Bone marrow (tissue), 2 donors: ENCODE measurements around the gene ACVR1B.

ENCODE experiments used
- DNase-seq, 2 donors: peaks; one replicate each; lab custom pipeline; 2025; lab: John Stamatoyannopoulos, UW

Gene ACVR1B

DNA sequence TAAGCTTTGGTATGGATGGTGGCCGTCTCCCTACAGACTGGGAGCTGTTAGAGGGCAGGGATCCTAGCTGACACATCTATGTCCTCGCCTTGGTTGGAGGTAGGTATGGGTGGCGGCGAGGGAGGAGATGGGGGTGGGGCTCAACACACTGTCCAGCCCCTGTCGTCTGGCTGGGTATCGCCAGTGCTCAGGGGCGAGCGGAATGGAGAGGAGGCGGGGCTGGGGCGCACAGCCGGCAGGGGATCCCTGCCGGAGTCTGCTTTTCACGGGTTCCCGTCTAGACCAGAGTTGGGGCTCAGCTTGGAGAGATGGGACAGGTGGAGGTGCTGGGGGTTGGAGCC is 71.3 kb downstream of the ACVR1B start:
- peak in 1 of 2 donors; percentile 53 for DNase-seq

DNA sequence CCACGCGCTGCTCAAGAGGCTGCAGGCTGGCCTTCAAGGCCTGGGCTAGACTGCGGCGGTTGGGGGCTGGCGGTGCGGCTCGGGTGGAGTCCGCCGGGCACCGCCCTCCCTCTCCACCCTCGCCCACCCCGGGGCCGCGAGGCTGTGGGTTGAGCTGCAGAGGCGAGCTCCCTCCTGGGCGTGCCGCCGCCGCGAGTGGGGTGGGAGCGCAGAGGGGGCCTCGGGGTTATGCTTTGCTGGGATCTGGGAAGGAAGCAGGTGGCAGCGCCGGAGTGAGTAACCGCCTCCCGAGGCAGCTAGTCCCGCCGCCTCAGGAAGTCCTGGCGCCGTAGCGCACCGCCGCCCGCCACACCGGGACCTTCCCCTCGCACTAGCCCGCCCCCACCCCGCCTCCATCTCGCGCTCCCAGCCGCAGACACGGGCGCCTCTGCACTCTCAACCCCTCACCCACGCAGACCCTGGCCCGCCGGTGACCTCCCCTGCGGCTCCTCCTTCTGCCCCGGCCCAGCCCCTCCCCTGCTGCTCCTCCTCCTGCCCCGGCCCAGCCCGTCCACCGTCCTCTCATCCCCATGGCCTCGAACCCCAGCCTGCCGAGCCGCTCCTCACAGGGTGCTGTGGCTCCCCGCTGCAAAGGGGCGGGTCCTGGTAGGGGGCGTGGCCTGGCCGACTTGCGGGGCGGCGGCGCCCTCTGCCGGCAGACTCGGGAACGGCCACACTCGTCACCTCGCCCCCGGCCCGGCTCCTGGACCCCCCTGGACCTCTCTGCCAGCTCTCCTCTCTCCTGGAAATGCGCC is 71.9 kb downstream of the ACVR1B start:
- peak; percentile 73 to 79 for DNase-seq

DNA sequence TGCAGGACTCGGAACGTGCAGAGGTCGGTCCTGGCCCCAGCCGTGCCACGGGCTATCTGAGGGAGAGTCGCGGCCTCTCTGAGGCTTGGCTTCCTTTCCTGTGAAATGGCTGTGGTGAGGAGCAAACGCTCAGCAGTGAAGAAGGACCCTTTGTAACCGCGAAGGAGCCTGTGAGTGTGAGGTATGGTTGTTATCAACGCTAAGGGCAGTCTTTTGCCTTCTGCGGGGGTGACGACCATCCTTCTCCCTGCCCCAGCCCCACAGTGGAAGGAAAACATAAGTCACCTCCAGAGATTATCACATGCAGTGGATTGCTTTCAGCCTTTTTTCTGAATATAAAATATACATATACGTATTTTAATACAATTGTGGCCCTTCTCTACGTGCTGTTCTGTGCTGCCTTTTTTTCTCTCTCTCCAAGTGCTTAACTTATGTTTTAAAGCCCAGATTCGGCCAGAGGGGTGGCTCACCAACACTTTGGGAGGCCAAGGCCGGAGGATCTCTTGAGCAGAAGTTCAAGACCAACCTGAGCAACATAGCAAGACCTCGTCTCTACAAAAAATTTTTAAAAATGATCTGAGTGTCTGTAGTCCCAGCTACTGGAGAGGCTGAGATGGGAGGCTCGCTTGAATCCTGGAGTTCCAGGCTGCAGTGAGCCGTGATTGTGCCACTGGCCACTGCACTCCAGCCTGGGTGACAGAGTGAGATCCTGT is 72.6 kb downstream of the ACVR1B start:
- no peak for DNase-seq

DNA sequence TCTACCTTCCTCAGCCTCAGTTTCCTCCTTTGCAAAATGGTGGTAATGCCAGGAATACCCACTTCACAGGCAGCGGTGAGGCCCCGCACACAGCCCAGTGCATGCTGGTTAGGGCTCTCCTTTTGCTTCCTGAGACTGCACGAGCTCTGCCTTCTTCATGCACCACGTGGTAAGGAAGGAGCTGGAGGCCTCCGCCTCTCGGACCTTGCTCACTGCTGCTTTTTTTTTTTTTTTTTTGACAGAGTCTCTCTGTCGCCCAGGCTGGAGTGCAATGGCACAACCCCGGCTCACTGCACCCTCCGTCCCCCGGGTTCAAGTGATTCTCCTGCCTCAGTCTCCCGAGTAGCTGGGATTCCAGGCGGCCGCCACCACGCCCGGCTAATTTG is 73.3 kb downstream of the ACVR1B start:
- peak in 1 of 2 donors; percentile 55 for DNase-seq

DNA sequence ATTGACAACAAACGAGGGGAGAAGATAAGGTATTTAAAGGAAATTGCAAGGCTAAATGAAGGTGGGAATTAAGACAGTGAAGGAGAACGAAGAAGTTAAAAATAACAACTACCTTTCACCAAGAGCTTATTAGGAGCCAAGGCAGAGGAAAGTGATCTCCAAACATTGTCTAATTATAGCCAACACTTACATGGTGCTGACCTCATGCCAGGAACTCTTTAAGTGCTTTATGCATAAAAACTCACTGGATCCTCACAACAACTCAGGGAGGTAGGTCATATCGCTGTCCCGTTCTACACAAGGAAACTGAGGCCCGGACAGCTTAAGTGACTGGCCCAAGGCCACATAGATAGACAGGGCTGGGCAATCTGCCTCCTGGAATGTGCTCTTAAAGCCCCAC is 74.8 kb downstream of the ACVR1B start:
- no peak for DNase-seq

DNA sequence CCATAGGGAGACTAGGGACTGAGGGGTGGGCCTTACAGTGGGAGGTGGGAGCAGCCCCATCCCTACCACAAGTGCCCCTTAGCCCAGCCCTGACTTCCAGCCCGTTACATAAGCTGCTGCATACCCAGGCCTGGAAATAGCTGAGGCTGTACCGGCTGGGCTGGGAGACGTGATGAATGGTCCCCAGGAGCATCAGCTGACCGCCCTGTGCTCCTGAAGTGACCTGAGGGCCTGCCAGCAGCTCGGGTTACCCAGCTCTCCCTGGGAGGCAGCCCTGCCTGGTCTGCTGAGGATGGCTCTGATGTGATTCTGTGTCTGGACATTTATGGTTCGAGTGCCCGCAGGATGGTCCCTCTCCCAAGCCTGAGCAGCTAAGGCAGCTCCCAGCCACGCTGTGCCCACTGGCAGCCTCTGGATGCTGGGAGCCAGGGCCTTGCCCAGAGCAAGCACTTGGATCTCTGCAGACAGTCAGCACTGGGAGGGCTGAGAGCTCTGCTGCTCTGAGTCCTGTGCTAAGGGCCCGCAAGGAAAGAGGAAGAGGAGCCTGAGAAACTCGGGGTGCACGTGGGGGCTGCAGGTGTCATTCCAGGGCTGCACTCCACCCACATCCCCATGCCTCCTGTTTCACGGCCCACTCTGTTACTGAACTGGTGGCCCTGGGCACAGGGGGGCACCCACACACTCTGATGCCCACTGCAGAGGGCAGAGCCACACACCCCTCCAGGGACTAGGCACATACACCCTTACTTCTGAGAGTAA is 75.8 kb downstream of the ACVR1B start:
- no peak for DNase-seq

DNA sequence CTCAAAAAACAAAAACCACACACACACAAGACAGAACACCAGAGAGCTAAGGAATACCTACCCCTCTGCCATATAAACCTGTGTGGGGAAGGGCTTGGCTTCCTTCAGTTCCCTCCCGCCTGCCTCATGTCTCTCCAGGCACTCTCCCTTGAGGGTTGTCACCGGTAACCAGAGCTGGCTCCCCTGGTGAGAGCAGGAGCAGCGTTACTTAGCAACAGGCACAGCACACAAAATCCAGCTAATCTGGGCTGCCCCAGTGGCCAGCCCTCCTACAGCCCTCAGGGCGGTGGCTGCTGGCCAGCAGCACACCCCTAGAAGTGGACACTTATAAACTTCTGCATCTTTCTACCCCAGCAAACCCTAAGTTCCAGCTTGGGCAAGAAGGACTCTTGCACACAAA is 78.2 kb downstream of the ACVR1B start:
- DNase-seq: no peak

DNA sequence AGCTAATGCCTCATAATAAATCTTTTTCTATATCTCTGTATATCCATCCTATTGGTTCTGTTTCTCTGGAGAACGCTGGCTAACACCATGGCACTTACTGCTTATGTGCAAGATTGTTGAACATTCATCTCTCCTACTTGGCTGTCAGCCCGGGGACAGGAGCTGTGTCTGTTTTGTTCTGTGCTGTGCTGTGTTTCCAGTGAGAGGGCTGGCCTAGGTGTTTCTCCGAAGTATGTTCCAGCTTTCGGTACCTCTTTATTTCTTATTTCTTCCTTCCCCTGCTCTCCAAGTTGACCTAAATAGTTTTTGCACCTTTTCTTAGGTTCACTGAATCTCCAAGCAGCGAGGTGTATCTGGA is 80.9 kb downstream of the ACVR1B start:
- DNase-seq: no peak

DNA sequence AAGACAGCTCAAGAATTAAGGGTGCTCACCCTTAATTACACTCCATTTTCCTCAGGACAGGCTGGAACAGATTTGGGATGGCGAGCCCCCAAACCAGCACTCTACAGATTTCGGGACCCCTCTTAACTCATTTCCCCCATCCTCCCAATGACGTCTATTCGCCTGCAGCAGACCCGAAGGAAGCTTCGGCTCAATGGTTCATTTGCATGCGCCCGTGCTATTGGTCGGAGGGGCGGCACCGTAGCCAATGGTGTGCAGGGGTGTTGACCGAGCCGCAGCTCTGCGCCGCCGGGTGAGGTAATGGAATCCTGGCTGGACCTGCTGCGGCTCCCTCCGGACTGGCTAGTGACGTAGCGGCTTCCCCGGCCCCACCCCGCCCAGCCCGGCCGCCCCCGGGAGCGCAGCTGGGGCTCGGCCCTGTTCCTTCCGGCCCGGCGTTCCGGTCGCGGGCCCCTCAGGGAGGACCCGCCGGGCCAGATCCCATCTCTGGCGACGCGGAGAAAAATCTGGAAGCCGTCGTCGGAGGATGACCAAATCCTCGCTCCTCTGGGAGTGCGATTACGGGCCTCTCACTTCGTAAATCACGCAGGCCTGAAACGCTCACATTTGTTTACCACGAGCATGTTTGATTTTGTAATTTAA is 81.4 kb downstream of the ACVR1B start:
- DNase-seq: peak; percentile 69 to 71

DNA sequence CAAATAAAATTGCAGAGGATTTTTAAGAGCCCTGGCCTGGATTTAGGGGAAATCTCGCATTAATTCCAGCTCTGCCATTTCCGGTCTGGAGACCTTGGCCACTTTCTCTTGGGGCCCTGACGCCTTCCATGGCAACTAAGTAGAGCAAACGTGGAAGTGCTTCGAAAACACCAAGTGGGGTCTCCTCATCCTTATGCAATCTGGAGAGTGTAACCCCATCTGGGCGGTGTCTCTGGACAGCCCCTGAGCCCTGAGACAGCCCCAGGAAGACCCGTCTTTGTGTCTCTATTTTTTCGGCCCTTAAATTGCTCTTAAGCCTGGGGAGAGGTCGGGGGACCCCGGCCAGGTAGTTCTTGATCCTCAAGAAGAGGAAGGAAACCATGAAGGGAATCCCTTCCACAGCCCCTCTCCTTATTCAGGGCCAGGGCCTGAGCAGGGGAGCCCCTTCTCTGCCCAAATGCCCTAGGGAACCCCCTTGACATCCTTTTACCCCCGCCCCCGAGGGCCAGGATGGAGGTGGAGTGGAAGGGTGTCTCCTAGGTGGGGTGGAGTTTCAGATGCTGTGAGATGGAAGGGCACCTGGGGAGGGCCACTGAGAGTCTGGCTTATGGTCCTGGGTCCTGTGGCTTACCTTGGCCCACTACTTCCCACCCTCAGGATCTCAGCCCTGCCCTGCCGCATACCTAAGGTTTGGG is 82.1 kb downstream of the ACVR1B start:
- DNase-seq: no peak

DNA sequence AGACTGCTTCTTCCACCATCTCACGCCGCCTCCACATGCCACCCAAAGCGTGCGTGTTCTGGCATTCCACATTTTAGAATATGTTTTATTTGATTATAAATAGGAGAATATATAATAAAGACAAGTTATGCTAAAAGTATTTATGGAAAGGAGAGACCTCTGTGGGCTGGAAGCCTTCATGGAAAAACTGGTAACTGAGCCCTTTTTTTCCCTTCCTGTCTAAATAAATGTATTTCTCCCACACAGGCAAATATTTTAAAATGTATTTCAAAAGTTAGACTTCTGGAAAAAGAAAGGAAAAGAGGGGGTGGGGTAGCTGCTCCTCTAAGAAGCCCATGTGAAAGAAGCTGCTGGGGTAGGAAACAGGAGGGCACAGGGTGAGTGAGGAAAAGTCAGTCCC is 83.7 kb downstream of the ACVR1B start:
- no peak for DNase-seq

DNA sequence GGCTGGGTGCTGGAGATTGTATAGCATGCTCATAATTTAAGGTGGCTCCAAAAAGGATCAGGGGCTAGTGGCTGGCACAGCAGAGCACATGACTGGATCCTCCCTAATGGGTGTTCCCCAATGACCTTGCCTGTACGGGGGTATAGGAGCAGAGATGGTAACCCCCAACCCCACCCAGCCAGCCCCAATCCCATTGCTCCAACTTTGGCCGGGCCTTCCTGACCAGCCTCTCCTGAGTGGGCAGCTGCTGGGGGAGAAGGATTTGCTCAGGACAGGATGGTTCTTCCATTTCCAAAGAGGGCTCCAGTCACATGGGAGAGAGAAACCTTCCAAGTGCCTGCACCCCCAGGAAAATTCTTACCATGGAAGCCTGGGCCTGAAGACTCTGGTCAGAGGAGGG is 84.4 kb downstream of the ACVR1B start:
- DNase-seq: no peak

DNA sequence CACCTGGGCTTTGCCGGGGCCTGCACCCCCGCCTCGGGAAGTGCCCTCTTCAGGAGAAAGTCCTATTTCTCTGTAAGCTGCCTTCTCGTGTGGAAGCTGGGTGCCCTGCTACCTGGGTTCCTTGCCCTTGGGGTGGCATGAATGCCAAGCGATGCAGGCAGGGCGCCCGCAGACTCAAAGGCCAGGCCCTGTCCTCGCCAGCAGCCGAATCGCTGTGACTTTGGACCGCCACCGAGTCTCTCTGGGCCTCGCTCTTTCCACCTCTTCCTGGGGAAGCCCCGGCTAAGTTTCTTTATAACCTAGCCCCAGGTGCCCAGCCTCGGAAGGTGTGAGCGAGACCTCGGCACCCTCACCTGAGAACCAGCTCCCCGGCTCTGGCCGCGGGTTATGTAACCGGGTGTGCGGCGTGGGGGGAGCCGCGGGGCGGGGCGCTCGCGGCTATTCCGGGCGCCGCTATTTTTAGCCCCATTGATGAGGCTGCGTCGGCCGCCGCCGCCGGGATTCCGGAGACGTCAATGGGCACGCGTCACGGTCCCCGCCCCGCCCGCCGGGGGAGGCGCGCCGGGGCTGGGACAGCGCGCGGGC is 85.2 kb downstream of the ACVR1B start:
- DNase-seq: peak in 1 of 2 donors; percentile 55

DNA sequence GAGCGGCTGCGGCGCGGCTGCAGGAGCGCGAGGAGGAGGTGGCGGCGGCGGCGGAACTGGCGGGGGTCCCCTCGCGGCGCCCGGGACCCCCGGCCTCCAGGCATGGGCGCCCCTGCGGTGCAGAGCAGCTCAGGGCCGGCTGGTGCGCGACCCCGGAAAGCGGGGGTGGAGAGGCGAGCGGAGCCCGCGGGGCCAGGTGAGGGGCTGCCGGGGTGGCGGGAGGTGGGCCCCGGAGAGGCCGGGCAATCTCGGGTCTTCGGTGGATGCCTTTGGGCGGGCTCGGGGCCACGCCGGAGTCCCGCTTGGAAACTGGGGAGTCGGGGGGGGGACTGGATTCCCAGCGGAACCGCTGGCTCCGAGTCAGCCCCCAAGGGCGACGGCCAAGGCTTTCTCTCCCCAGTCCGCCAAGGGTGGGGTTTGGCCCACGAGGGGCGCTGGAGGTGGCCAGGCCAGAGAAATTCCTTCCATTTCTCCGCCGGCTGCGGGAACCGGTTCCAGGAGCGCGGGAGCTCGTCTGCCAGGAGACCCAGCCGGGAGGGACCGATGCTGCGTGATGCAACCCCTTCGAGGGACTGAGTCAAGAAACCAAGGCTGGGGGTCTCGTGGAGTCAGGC is 85.9 kb downstream of the ACVR1B start:
- DNase-seq: no peak

DNA sequence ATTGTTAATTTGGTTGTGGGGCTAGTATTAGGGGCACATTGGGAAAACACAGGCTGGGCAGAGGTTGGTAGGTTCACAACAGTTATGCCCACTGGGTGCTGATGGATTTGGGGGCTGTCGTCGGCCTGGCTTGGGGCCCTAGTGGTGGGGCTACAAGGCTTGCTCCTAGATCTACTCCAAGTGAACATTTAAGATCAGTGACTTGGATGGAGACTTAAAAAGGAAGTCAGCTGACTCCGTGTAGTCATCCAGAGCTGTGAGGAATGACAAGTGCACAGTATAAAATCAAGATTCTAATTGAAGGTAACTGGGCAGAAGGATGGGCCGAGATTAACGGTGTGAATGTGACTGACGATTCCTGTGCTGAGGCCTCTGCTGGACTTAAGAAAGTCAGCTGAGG is 86.9 kb downstream of the ACVR1B start:
- DNase-seq: no peak

DNA sequence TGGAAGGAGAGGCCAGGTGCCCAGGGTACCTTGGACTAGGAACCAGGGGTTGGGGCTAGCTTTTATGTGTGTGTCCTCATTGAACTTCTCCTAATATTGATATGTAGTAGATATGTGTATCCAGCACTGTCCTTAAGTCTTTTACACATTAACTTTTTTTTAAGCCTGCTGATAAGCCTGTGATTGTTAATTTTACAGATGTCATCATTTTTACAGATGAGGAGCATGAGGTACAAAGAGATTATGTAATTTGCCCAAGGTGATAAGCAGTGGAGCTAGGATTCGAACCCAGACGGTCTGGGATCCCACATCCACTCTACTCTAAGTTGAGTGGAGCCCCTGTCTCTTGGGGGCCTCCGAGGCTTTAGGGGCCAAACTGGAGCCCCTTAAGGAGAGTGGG is 89.5 kb downstream of the ACVR1B start:
- DNase-seq: no peak

DNA sequence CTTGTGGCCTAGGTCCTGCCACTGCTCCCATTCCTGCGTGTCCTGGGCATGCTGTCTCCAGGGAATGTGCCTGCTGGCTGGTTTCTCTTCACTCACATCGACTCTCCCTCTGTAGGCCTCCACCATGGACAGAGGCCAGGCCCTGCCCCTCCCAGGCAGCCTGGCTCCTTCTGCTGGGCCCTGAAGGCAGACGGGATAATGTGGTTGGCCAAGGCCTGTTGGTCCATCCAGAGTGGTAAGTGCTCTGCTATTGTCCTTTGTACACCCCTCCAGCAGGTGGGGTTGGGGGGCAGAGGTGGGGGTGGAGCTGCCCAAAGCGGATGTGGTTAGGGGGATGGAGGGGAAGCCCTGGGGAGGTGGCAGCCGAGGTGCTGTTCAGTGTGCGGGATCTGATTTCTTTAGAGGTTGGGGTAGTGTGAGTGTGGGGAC is 90.2 kb downstream of the ACVR1B start:
- DNase-seq: no peak

DNA sequence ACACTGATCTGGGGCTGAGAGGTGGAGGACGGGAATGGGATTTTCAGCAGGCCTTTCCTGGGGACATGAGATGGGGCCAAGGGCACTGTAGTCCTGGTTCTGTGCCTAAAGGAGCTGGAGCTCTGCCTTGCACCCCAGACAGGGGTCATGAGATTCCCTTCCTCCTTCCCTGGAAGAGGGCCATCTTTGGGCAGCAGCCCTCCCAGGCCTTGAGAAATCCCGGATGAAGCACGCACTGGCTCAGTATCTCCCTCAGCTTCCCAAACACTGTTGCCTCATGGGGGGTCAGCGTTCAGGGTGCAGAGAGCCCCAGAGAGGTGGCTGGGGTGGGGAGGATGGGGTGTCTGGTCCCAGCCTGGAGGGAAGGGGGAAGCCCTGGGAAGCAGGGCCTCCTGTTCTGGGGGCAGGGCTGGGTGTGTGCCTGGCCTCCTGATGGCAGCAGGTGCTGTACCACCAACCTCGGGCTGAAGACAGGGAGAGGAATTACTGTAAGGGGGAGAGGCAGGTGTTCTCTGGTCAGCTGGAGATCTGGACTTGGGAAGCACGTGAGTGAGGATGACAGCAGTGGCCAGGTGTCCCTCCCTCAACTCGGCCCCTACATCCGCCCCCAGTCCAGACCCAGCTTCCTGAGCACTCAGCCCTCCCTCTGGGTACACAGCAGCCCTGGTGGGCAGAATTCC is 91.3 kb downstream of the ACVR1B start:
- no peak for DNase-seq

DNA sequence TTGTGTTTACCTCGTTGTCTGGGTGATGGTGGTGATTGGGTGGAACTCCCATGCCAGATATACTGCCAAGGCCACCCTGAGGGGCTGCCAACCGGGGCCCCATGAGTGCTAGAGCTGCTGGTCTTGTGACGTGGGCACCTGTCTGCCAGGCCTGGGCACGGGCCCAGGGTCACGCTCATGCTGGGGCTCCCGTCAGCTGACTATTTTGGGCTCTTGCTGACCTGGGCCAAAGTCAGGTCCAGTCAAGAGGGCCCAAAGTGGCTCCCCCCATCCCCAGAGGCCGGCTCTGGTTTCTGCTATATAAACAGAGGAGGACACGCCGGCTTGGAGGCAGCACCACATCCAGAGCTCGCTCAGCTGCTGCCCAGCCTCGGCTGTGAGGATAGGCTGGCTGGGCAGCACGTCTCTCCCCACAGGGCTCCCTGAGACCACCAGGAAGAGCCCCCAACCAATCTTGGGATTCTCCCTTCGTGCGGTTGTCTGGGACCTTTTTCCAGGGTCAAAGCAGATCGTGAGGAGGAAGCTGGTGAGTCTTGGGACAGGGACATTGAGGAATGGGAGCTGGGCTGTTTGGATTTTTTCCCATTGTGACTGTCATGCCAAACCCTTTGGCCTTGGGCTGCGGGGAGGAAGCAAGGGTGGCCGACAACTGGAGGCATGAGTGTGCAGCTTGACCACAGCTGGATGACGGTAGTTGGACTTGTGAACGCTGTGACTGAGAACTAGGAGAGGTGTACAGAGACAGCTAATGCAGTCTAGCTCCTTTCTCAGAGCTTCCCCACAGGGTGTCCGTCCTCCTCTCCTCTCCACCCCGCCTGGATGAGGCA is 92.1 kb downstream of the ACVR1B start:
- no peak for DNase-seq
